IMR-90 (cell line): ENCODE measurements around the gene ZG16B. TPM values are rescaled to one million over a fixed set of nuclear protein-coding genes. Genes with fewer than 3 reads are reported as not detected.

Source experiments
- ATAC-seq: fragments of 200-7000 bp; cut with Tn5 transposase; 2 replicates; pipeline ENCODE4 v1.9.1; 2020; ENCODE audit warnings: low read depth, mild to moderate bottlenecking, moderate library complexity
- BruUV-seq: library from RNA; stranded (reverse); fragments of 400-500 nt; replicated peaks from 2 replicates; lab custom pipeline; 2021; lab: Mats Ljungman, UMichigan
- CTCF ChIA-PET: fragments of 300-600 bp; formaldehyde crosslinking; extraction: SDS; loops from one replicate; lab custom pipeline; 2021; ENCODE audit warnings: antibody characterized with exemption; lab: Yijun Ruan, JAX
- POLR2A ChIA-PET: fragments of 300-600 bp; sonication (Branson Sonifier 250); formaldehyde crosslinking; loops from one replicate; lab custom pipeline; 2022; ENCODE audit warnings: antibody characterized with exemption; ENCODE audit not compliant: unreplicated experiment; lab: Charles Lee
- DNase-seq: peaks from one replicate; pipeline ENCODE4 v3.0.0; 2013
- H2AFZ ChIP-seq: replicated peaks from 2 replicates; pipeline ENCODE3; 2013; ENCODE audit warnings: low read length, mild to moderate bottlenecking; ENCODE audit not compliant: poor library complexity
- H2AK5ac ChIP-seq: 2 replicates; pipeline ENCODE4 v1.6.1; 2013; ENCODE audit warnings: low read depth, low read length, inconsistent platforms
- H2AK9ac ChIP-seq: replicated peaks from 2 replicates; pipeline ENCODE3; 2013; ENCODE audit warnings: mild to moderate bottlenecking, low read depth, low read length, moderate library complexity; ENCODE audit not compliant: poor library complexity
- H2BK120ac ChIP-seq: 2 replicates; pipeline ENCODE4 v1.6.1; 2013; ENCODE audit warnings: low read depth, low read length, inconsistent platforms
- H2BK15ac ChIP-seq: 3 replicates; pipeline ENCODE4 v1.6.1; 2013; ENCODE audit warnings: low read depth, low read length, inconsistent platforms
- H2BK20ac ChIP-seq: 2 replicates; pipeline ENCODE4 v1.6.1; 2013; ENCODE audit warnings: low read depth, mild to moderate bottlenecking, inconsistent platforms, low read length, moderate library complexity
- H2BK5ac ChIP-seq: 2 replicates; pipeline ENCODE4 v1.6.1; 2013; ENCODE audit warnings: mild to moderate bottlenecking, low read depth, low read length, inconsistent platforms; ENCODE audit not compliant: poor library complexity, severe bottlenecking
- H3K14ac ChIP-seq: replicated peaks from 2 replicates; pipeline ENCODE4 v1.6.1; 2013; ENCODE audit warnings: low read depth, low read length, inconsistent platforms
- H3K18ac ChIP-seq: 2 replicates; pipeline ENCODE4 v1.6.1; 2013; ENCODE audit warnings: low read depth, low read length, control low read depth
- H3K23ac ChIP-seq: 2 replicates; pipeline ENCODE4 v1.6.1; 2013; ENCODE audit warnings: low read depth, low read length, inconsistent platforms
- H3K27ac ChIP-seq: 2 replicates; pipeline ENCODE4 v1.5.1; 2013; ENCODE audit warnings: mild to moderate bottlenecking, control low read depth, low read length; ENCODE audit not compliant: insufficient read depth
- H3K27me3 ChIP-seq: 2 replicates; pipeline ENCODE4 v1.6.1; 2013; ENCODE audit warnings: low read length; ENCODE audit not compliant: control insufficient read depth, insufficient read depth
- H3K36me3 ChIP-seq: 2 replicates; pipeline ENCODE4 v1.6.1; 2013; ENCODE audit warnings: low read length, mixed read lengths; ENCODE audit not compliant: control insufficient read depth, insufficient read depth
- H3K4ac ChIP-seq: 2 replicates; pipeline ENCODE4 v1.6.1; 2013; ENCODE audit warnings: low read depth, low read length, inconsistent platforms
- H3K4me1 ChIP-seq: 2 replicates; pipeline ENCODE4 v1.6.1; 2013; ENCODE audit warnings: low read length, mixed read lengths; ENCODE audit not compliant: control insufficient read depth, insufficient read depth
- H3K4me2 ChIP-seq: 2 replicates; pipeline ENCODE4 v1.6.1; 2013; ENCODE audit warnings: low read depth, mild to moderate bottlenecking, control low read depth, low read length, moderate library complexity
- H3K4me3 ChIP-seq: 2 replicates; pipeline ENCODE4 v1.5.1; 2013; ENCODE audit warnings: low read depth, mild to moderate bottlenecking, control low read depth, low read length, moderate library complexity; ENCODE audit not compliant: insufficient read depth
- H3K56ac ChIP-seq: 2 replicates; pipeline ENCODE4 v1.6.1; 2013; ENCODE audit warnings: low read length, inconsistent platforms; ENCODE audit not compliant: insufficient read depth; ENCODE audit errors: extremely low read depth
- H3K79me1 ChIP-seq, 2 experiments: 2 replicates each; pipeline ENCODE4 v1.6.1; 2013; ENCODE audit warnings: low read length in 2 of 2, inconsistent platforms in 1 of 2, low read depth in 1 of 2
- H3K9ac ChIP-seq: 2 replicates; pipeline ENCODE4 v1.6.1; 2013; ENCODE audit warnings: low read depth, low read length, control low read depth
- H3K9me1 ChIP-seq: 2 replicates; pipeline ENCODE4 v1.6.1; 2013; ENCODE audit warnings: low read length, inconsistent platforms; ENCODE audit not compliant: insufficient read depth
- H3K9me3 ChIP-seq: 2 replicates; pipeline ENCODE4 v1.6.1; 2013; ENCODE audit warnings: low read length; ENCODE audit not compliant: control insufficient read depth, insufficient read depth
- H4K20me1 ChIP-seq: 2 replicates; pipeline ENCODE4 v1.6.1; 2013; ENCODE audit warnings: low read length, inconsistent platforms; ENCODE audit not compliant: insufficient read depth
- H4K5ac ChIP-seq: 2 replicates; pipeline ENCODE4 v1.6.1; 2013; ENCODE audit warnings: mild to moderate bottlenecking, low read depth, low read length, control low read depth
- H4K8ac ChIP-seq, 2 experiments: 2 replicates each; pipeline ENCODE4 v1.6.1; 2013; ENCODE audit warnings: low read depth in 2 of 2, low read length in 2 of 2, control low read depth in 1 of 2, inconsistent platforms in 1 of 2
- H4K91ac ChIP-seq: 2 replicates; pipeline ENCODE4 v1.6.1; 2013; ENCODE audit warnings: low read depth, low read length, inconsistent platforms; ENCODE audit not compliant: insufficient read depth
- BHLHE40 ChIP-seq: fragments of 150-350 bp; IDR thresholded peaks from 2 replicates; pipeline ENCODE4 v1.6.1; 2016; ENCODE audit warnings: mild to moderate bottlenecking, low read depth, low read length
- CEBPB ChIP-seq: IDR thresholded peaks from 2 replicates; pipeline ENCODE4 v1.6.1; 2012; ENCODE audit warnings: low read depth, low read length, improper control_type of control experiment
- CHD1 ChIP-seq: IDR thresholded peaks from 2 replicates; pipeline ENCODE4 v1.6.1; 2012; ENCODE audit warnings: low read depth, low read length, improper control_type of control experiment
- FOS ChIP-seq: fragments of 150-350 bp; IDR thresholded peaks from 2 replicates; pipeline ENCODE4 v1.6.1; 2016; ENCODE audit warnings: low read depth, low read length
- MAZ ChIP-seq: IDR thresholded peaks from 2 replicates; pipeline ENCODE4 v1.6.1; 2012; ENCODE audit warnings: low read depth, mild to moderate bottlenecking, low read length, improper control_type of control experiment, moderate library complexity, borderline replicate concordance
- MXI1 ChIP-seq: IDR thresholded peaks from 2 replicates; pipeline ENCODE4 v1.6.1; 2012; ENCODE audit warnings: low read depth, mild to moderate bottlenecking, low read length, moderate library complexity, borderline replicate concordance
- NFE2L2 ChIP-seq: fragments of 150-350 bp; IDR thresholded peaks from 2 replicates; pipeline ENCODE4 v1.6.1; 2016; ENCODE audit warnings: low read depth, mild to moderate bottlenecking, low read length
- RAD21 ChIP-seq: IDR thresholded peaks from 2 replicates; pipeline ENCODE4 v1.6.1; 2012; ENCODE audit warnings: low read length, improper control_type of control experiment
- RCOR1 ChIP-seq: IDR thresholded peaks from 2 replicates; pipeline ENCODE4 v1.6.1; 2012; ENCODE audit warnings: mild to moderate bottlenecking, low read length, improper control_type of control experiment; ENCODE audit not compliant: insufficient replicate concordance
- RFX5 ChIP-seq: IDR thresholded peaks from 2 replicates; pipeline ENCODE4 v1.8.0; 2012; ENCODE audit warnings: low read depth, mild to moderate bottlenecking, low read length, moderate library complexity
- SMC3 ChIP-seq: fragments of 150-350 bp; IDR thresholded peaks from 2 replicates; pipeline ENCODE4 v1.6.1; 2016; ENCODE audit warnings: low read depth, mild to moderate bottlenecking, antibody characterized with exemption, low read length, moderate library complexity
- WGBS, 2 experiments: methylation state at CpG; one replicate each; pipeline versions ENCODE4 v1.1.5 to v1.1.7; 2013; ENCODE audit warnings: missing lambda C conversion rate in 2 of 2; ENCODE audit not compliant: insufficient read length in 1 of 2; ENCODE audit errors: extremely low coverage in 2 of 2; 5-methylcytosine and 5-hydroxymethylcytosine counted together
- dilution Hi-C: fragments of 300-500 bp; cut with HindIII; formaldehyde crosslinking; loops from one replicate; pipeline ENCODE4 v1.14.3; 2018; ENCODE audit warnings: low sequenced_read_pairs; ENCODE audit not compliant: unreplicated experiment
- in situ Hi-C: fragments of 300-500 bp; cut with MboI; formaldehyde crosslinking; loops from 3 replicates; pipeline ENCODE4 v1.14.3; 2019; ENCODE audit warnings: low sequenced_read_pairs, inconsistent platforms, mixed read lengths
- intact Hi-C: fragments of 100-400 bp; cut with micrococcal nuclease; formaldehyde crosslinking; loops from 2 replicates; pipeline ENCODE4 v1.10.0; 2022
- polyA plus RNA-seq, 3 experiments: library from polyadenylated mRNA; depleted of rRNA; stranded (reverse); fragments of >200 nt; gene quantifications; 2 replicates each; pipeline ENCODE4 v1.2.3, GENCODE V29; 2012; ENCODE audit warnings: low replicate concordance in 1 of 3
- total RNA-seq: library from RNA; depleted of rRNA; stranded (reverse); fragments of >200 nt; gene quantifications from 2 replicates; pipeline ENCODE4 v1.2.3, GENCODE V29; 2012
- TF ChIP-seq, protein P1 (sequence below): fragments of 150-350 bp; IDR thresholded peaks from 2 replicates; pipeline ENCODE4 v1.6.1; 2017; ENCODE audit warnings: mild to moderate bottlenecking, antibody characterized with exemption, low read length, low read depth
- TF ChIP-seq, protein P2 (sequence below): conservative IDR thresholded peaks from 2 replicates; pipeline ENCODE4 v1.5.1; 2012; ENCODE audit warnings: mild to moderate bottlenecking, low read depth, low read length, improper control_type of control experiment
- TF ChIP-seq, protein P3 (sequence below): fragments of 150-350 bp; IDR thresholded peaks from 2 replicates; pipeline ENCODE4 v1.6.1; 2016; ENCODE audit warnings: low read depth, mild to moderate bottlenecking, low read length, moderate library complexity, borderline replicate concordance

The ZG16B gene
- total and polyA plus RNA-seq, 2 of the 4 experiments (the other 2 are of a cell fraction) = 0.54 to 0.65 TPM

DNA sequence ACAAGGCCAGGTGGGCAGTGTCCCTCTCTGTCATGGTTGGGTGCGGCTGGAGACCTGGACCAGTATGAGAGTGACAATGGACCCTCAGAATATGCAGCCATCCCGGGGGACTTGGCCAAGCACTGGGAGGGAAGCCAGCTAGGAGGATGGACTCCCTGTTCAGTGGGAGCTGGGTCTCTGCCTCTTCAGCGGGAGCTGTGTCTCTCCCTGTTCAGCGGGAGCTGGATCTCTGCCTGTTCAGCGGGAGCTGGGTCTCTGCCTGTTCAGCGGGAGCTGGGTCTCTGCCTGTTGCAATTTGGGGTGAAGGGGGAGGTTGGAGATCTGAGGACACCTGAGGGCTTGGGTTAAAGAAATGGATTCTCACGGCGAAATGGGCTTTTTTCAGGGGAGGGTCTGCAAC is 38.9 kb upstream of the ZG16B start:
- Histone ChIP-seq H3K36me3 (no peaks in the 10 kb centered on the region), H2BK5ac (no peak overlapping the region), H3K4me3 (no peak overlapping the region), H2AK5ac (no peak overlapping the region), H3K4me2 (no peak overlapping the region), H3K9ac (no peak overlapping the region), H3K9me1 (no peaks in the 10 kb centered on the region), H3K9me3 (no peaks in the 10 kb centered on the region), H2BK15ac (no peak overlapping the region), H3K14ac (no peak overlapping the region), H3K23ac (no peak overlapping the region), H4K5ac (no peak overlapping the region), H3K56ac (no peak overlapping the region), H3K79me1 (no peaks in the 10 kb centered on the region), H3K18ac (no peak overlapping the region), H2BK20ac (no peak overlapping the region), H4K20me1 (no peaks in the 10 kb centered on the region), H2AFZ (no peak overlapping the region), H2AK9ac (no peak overlapping the region), H3K4ac (no peak overlapping the region), H4K91ac (no peak overlapping the region), H3K27me3 (peaks cover 48% of the 10 kb centered on the region), H3K27ac (no peak overlapping the region), H4K8ac (no peak overlapping the region), H3K4me1 (no peaks in the 10 kb centered on the region), H2BK120ac (no peak overlapping the region)
- intact Hi-C loops = loop anchor here (5.0 kb wide), 1 partner anchor 46 kb away; no protein-coding TSS in a partner anchor
- dilution Hi-C loops = no loop called here
- no peak for TF ChIP-seq MXI1
- TF ChIP-seq SMC3 = no peak
- TF ChIP-seq CHD1 = no peak
- TF ChIP-seq, protein P1, sequence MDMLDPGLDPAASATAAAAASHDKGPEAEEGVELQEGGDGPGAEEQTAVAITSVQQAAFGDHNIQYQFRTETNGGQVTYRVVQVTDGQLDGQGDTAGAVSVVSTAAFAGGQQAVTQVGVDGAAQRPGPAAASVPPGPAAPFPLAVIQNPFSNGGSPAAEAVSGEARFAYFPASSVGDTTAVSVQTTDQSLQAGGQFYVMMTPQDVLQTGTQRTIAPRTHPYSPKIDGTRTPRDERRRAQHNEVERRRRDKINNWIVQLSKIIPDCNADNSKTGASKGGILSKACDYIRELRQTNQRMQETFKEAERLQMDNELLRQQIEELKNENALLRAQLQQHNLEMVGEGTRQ = no peak
- TF ChIP-seq FOS = no peak
- no peak for TF ChIP-seq MAZ
- no peak for TF ChIP-seq BHLHE40
- TF ChIP-seq, protein P2, sequence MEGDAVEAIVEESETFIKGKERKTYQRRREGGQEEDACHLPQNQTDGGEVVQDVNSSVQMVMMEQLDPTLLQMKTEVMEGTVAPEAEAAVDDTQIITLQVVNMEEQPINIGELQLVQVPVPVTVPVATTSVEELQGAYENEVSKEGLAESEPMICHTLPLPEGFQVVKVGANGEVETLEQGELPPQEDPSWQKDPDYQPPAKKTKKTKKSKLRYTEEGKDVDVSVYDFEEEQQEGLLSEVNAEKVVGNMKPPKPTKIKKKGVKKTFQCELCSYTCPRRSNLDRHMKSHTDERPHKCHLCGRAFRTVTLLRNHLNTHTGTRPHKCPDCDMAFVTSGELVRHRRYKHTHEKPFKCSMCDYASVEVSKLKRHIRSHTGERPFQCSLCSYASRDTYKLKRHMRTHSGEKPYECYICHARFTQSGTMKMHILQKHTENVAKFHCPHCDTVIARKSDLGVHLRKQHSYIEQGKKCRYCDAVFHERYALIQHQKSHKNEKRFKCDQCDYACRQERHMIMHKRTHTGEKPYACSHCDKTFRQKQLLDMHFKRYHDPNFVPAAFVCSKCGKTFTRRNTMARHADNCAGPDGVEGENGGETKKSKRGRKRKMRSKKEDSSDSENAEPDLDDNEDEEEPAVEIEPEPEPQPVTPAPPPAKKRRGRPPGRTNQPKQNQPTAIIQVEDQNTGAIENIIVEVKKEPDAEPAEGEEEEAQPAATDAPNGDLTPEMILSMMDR = no peak
- no peak for TF ChIP-seq CEBPB
- no peak for TF ChIP-seq RFX5
- TF ChIP-seq, protein P3, sequence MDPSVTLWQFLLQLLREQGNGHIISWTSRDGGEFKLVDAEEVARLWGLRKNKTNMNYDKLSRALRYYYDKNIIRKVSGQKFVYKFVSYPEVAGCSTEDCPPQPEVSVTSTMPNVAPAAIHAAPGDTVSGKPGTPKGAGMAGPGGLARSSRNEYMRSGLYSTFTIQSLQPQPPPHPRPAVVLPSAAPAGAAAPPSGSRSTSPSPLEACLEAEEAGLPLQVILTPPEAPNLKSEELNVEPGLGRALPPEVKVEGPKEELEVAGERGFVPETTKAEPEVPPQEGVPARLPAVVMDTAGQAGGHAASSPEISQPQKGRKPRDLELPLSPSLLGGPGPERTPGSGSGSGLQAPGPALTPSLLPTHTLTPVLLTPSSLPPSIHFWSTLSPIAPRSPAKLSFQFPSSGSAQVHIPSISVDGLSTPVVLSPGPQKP = no peak
- no peak for TF ChIP-seq RAD21
- no peak for TF ChIP-seq NFE2L2
- TF ChIP-seq RCOR1 = no peak
- in situ Hi-C loops = no loop called here
- no CpG with 5 or more reads among the region's 8 CpGs for WGBS, 2 experiments
- BruUV-seq = no TSS peak
- ATAC-seq = no peak
- CTCF ChIA-PET = no interaction called here
- DNase-seq = no peak
- POLR2A ChIA-PET = no interaction called here
